Measurements from ENCODE around the gene WTIP. TPM values are rescaled to one million over a fixed set of nuclear protein-coding genes. Genes with fewer than 3 reads are reported as not detected.

The WTIP gene
- total RNA-seq, 1 experiment from 2014 or later, result 73.6 TPM

DNA sequence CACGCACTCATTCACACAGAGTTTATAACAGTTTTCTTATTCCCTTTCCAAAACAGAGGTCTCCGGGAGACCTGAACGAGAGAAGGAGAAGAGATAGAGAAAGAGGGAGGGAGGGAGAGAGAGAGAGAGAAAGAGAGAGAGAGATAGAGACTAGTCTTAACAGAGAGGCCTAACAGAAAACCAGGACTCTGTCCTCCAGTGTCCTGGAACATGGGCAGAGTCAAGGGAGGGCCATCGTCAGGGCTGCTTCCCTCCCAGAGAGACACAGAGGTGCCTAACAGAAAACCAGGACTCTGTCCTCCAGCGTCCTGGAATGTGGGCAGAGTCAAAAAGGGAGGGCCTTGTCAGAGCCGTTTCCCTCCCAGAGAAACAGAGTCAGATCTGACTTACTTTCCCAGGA, 78.7 kb downstream of the WTIP start:
- Histone ChIP-seq H3K27ac (ENCODE audit: low read length) (no peak overlapping the region), H3K4me1 (ENCODE audit: control insufficient read depth, insufficient read depth, low read length) (no peaks in the 10 kb centered on the region), H3K27me3 (ENCODE audit: control insufficient read depth, insufficient read depth, low read length) (peaks cover 2% of the 10 kb centered on the region; the same call in 1 of the 2 replicates), H3K36me3 (ENCODE audit: control insufficient read depth, insufficient read depth, low read length) (no peaks in the 10 kb centered on the region), H3K9me3 (ENCODE audit: control insufficient read depth, insufficient read depth, low read depth, low read length) (no peaks in the 10 kb centered on the region), H3K4me3 (ENCODE audit: low read depth in 2 of 2, low read length in 2 of 2) (no peak overlapping the region)
- ChIA-PET POLR2A (no interaction called here), CTCF (no interaction called here)
- BruUV-seq (replicated peaks), result no TSS peak
- intact Hi-C loops (cut with micrococcal nuclease; ENCODE audit: unreplicated experiment) (no loop called here), in situ Hi-C loops (cut with HindIII; ENCODE audit: low pct_unique_long_range_greater_than_20kb, low sequenced_read_pairs) (no loop called here)
- DNase-seq (ENCODE audit: low read depth, low spot score), result no peak
- ATAC-seq, result no peak
- TF ChIP-seq CTCF (IDR thresholded peaks at IDR 0.05) (no peak), SIN3A (IDR thresholded peaks at IDR 0.05; ENCODE audit: borderline replicate concordance, insufficient read depth, low read depth, low read length) (no peak)

Other genes starting within 250 kb of the WTIP start
- gene GARRE1, start 227.2 kb upstream of the WTIP start, total RNA-seq (2021; ENCODE audit: unreplicated experiment), result 19.7 TPM
- gene GPI, start 116.6 kb upstream of the WTIP start, total RNA-seq (2021; ENCODE audit: unreplicated experiment), result 370 TPM
- 36.4 TPM for gene PDCD2L, start 77.4 kb upstream of the WTIP start, total RNA-seq (2021; ENCODE audit: unreplicated experiment)
- gene UBA2, start 53.4 kb upstream of the WTIP start, total RNA-seq (2021; ENCODE audit: unreplicated experiment), result 215 TPM
- gene SCGB2B2, start 195.4 kb downstream of the WTIP start, total RNA-seq (2021; ENCODE audit: unreplicated experiment), result 0.59 TPM
- 26.4 TPM for gene ZNF302, start 195.9 kb downstream of the WTIP start, total RNA-seq (2021; ENCODE audit: unreplicated experiment)